H1 (cell line): ENCODE measurements around the gene FYB2. TPM values are rescaled to one million over a fixed set of nuclear protein-coding genes. Genes with fewer than 3 reads are reported as not detected.

Experiments
- CTCF ChIA-PET: fragments of 300-600 bp; sonication (Branson Sonifier 250); formaldehyde crosslinking; loops from one replicate; lab custom pipeline; 2021; ENCODE audit not compliant: partially characterized antibody; lab: Charles Lee
- POLR2A ChIA-PET: fragments of 300-600 bp; sonication (Branson Sonifier 250); formaldehyde crosslinking; loops from one replicate; lab custom pipeline; 2021; ENCODE audit warnings: inconsistent platforms; ENCODE audit not compliant: partially characterized antibody; lab: Charles Lee
- DNase-seq, 2 experiments: peaks; one replicate each; pipeline versions ENCODE4 v3.0.0 to v3.0.0-alpha.2; 2010 to 2022; ENCODE audit warnings: low spot score in 2 of 2, low read depth in 1 of 2, mixed read lengths in 1 of 2
- FAIRE-seq: peaks from 2 replicates; lab custom pipeline; 2011; peaks lifted over from hg19 to GRCh38; lab: Jason Lieb, UNC
- H2AFZ ChIP-seq: 2 replicates; pipeline ENCODE4 v1.8.1; 2012; ENCODE audit warnings: low read length, inconsistent platforms
- H2AK5ac ChIP-seq: 2 replicates; pipeline ENCODE4 v1.6.1; 2013; ENCODE audit warnings: low read depth, low read length
- H2BK120ac ChIP-seq: replicated peaks from 2 replicates; pipeline ENCODE3; 2013; ENCODE audit warnings: low read depth, low read length, inconsistent platforms
- H2BK12ac ChIP-seq: 2 replicates; pipeline ENCODE4 v1.6.1; 2013; ENCODE audit warnings: low read depth, low read length
- H2BK15ac ChIP-seq: 2 replicates; pipeline ENCODE4 v1.6.1; 2013; ENCODE audit warnings: low read length
- H2BK20ac ChIP-seq: 2 replicates; pipeline ENCODE4 v1.6.1; 2013; ENCODE audit warnings: low read length
- H2BK5ac ChIP-seq: 2 replicates; pipeline ENCODE4 v1.6.1; 2013; ENCODE audit warnings: low read depth, low read length
- H3K14ac ChIP-seq: 2 replicates; pipeline ENCODE4 v1.6.1; 2013; ENCODE audit warnings: inconsistent platforms; ENCODE audit not compliant: insufficient read length
- H3K18ac ChIP-seq: 2 replicates; pipeline ENCODE4 v1.6.1; 2013; ENCODE audit warnings: low read length; ENCODE audit errors: extremely low read depth
- H3K23ac ChIP-seq: 2 replicates; pipeline ENCODE4 v1.6.1; 2013; ENCODE audit warnings: inconsistent platforms; ENCODE audit not compliant: insufficient read length
- H3K23me2 ChIP-seq: 2 replicates; pipeline ENCODE4 v1.6.1; 2013; ENCODE audit warnings: low read depth, low read length
- H3K27ac ChIP-seq: 2 replicates; pipeline ENCODE4 v1.6.1; 2011; ENCODE audit warnings: low read depth, low read length, inconsistent platforms
- H3K27me3 ChIP-seq, 4 experiments: replicated peaks in 1 of 4; 1 replicate in 1 of 4; 2 replicates in 3 of 4; pipeline versions ENCODE4 v1.6.1 to v1.8.1; 2011 to 2013; ENCODE audit warnings: low read length in 3 of 4, mild to moderate bottlenecking in 3 of 4, inconsistent platforms in 2 of 4, mixed read lengths in 2 of 4, moderate library complexity in 1 of 4; ENCODE audit not compliant: control insufficient read depth in 3 of 4, insufficient read depth in 3 of 4; ENCODE audit errors: extremely low read depth in 1 of 4
- H3K36me3 ChIP-seq, 4 experiments: 2 replicates each; pipeline versions ENCODE4 v1.6.1 to v1.8.1; 2011 to 2013; ENCODE audit warnings: mild to moderate bottlenecking in 4 of 4, low read length in 3 of 4, moderate library complexity in 2 of 4, control low read depth in 1 of 4, inconsistent platforms in 1 of 4; ENCODE audit not compliant: insufficient read depth in 4 of 4, control insufficient read depth in 2 of 4
- H3K4ac ChIP-seq: replicated peaks from 2 replicates; pipeline ENCODE3; 2013; ENCODE audit warnings: low read length, low read depth, mixed read lengths, inconsistent platforms; ENCODE audit not compliant: insufficient read length
- H3K4me1 ChIP-seq, 4 experiments: replicated peaks in 1 of 4; 1 replicate in 1 of 4; 2 replicates in 3 of 4; pipeline versions ENCODE4 v1.6.1 to v1.8.1; 2011 to 2013; ENCODE audit warnings: low read length in 3 of 4, inconsistent platforms in 2 of 4, mixed read lengths in 1 of 4; ENCODE audit not compliant: insufficient read depth in 4 of 4, control insufficient read depth in 3 of 4
- H3K4me2 ChIP-seq, 2 experiments: 2 replicates each; pipeline versions ENCODE4 v1.6.1 to v1.8.1; 2011 to 2013; ENCODE audit warnings: low read depth in 2 of 2, low read length in 2 of 2, control low read depth in 1 of 2, inconsistent platforms in 1 of 2, mild to moderate bottlenecking in 1 of 2; ENCODE audit not compliant: insufficient read depth in 1 of 2
- H3K4me3 ChIP-seq, 4 experiments: fragments of 200-600, 300-600 bp in 1 of 4; sonication (generic), shearing (Covaris generic), sonication (Bioruptor Twin) in 1 of 4; 2 replicates each; pipeline versions ENCODE4 v1.5.1 to v1.8.1; 2011 to 2016; ENCODE audit warnings: low read length in 4 of 4, low read depth in 3 of 4, control low read depth in 2 of 4, inconsistent platforms in 2 of 4, mild to moderate bottlenecking in 2 of 4, mixed read lengths in 1 of 4, moderate library complexity in 1 of 4; ENCODE audit not compliant: insufficient read depth in 2 of 4; ENCODE audit errors: extremely low read depth in 1 of 4
- H3K56ac ChIP-seq: replicated peaks from 2 replicates; pipeline ENCODE3; 2013; ENCODE audit warnings: low read depth, mild to moderate bottlenecking, mixed read lengths, low read length, inconsistent platforms; ENCODE audit not compliant: insufficient read length
- H3K79me1 ChIP-seq: 2 replicates; pipeline ENCODE4 v1.6.1; 2013; ENCODE audit warnings: low read depth, low read length, control low read depth
- H3K79me2 ChIP-seq, 2 experiments: 2 replicates each; pipeline versions ENCODE4 v1.6.1 to v1.8.1; 2012 to 2013; ENCODE audit warnings: low read length in 2 of 2, mild to moderate bottlenecking in 2 of 2, inconsistent platforms in 1 of 2; ENCODE audit not compliant: insufficient read depth in 2 of 2, control insufficient read depth in 1 of 2
- H3K9ac ChIP-seq, 4 experiments: replicated peaks in 1 of 4; 1 replicate in 1 of 4; 2 replicates in 3 of 4; pipeline versions ENCODE4 v1.6.1 to v1.8.1; 2011 to 2013; ENCODE audit warnings: low read depth in 3 of 4, low read length in 3 of 4, control low read depth in 2 of 4, mild to moderate bottlenecking in 2 of 4, moderate library complexity in 2 of 4, inconsistent platforms in 1 of 4; ENCODE audit errors: extremely low read depth in 1 of 4
- H3K9me3 ChIP-seq, 2 experiments: 2 replicates each; pipeline versions ENCODE4 v1.6.1 to v1.8.1; 2012 to 2013; ENCODE audit warnings: mild to moderate bottlenecking in 2 of 2, moderate library complexity in 2 of 2, control low read depth in 1 of 2, inconsistent platforms in 1 of 2, low read depth in 1 of 2, low read length in 1 of 2, mixed read lengths in 1 of 2; ENCODE audit not compliant: insufficient read depth in 2 of 2
- H4K20me1 ChIP-seq, 2 experiments: replicated peaks in 1 of 2; 2 replicates each; pipeline versions ENCODE3 to v1.8.1; 2011 to 2013; ENCODE audit warnings: inconsistent platforms in 2 of 2, low read length in 2 of 2, mild to moderate bottlenecking in 1 of 2; ENCODE audit not compliant: insufficient read depth in 2 of 2, control insufficient read depth in 1 of 2
- H4K5ac ChIP-seq: 2 replicates; pipeline ENCODE4 v1.6.1; 2013; ENCODE audit warnings: low read length, low read depth, mixed read lengths, inconsistent platforms; ENCODE audit not compliant: insufficient read length
- H4K8ac ChIP-seq: 2 replicates; pipeline ENCODE4 v1.8.0; 2013; ENCODE audit warnings: mild to moderate bottlenecking, moderate library complexity, low read length, inconsistent platforms; ENCODE audit not compliant: insufficient read depth; ENCODE audit errors: extremely low read depth
- H4K91ac ChIP-seq: replicated peaks from 2 replicates; pipeline ENCODE3; 2013; ENCODE audit warnings: low read length, mixed read lengths, inconsistent platforms; ENCODE audit not compliant: insufficient read length
- ATF2 ChIP-seq: IDR thresholded peaks from 2 replicates; pipeline ENCODE4 v1.6.1; 2012; ENCODE audit warnings: low read length, inconsistent platforms
- BCL11A ChIP-seq, 2 experiments: IDR thresholded peaks; one replicate each; pipeline ENCODE4 v1.6.1; 2011; ENCODE audit warnings: low read depth in 2 of 2, low read length in 2 of 2, mild to moderate bottlenecking in 2 of 2
- CBX8 ChIP-seq: fragments of 300-800, 300-1000 bp; sonication (generic); IDR thresholded peaks from 2 replicates; pipeline ENCODE4 v1.7.1; 2016; ENCODE audit warnings: low read depth, low read length, borderline replicate concordance
- EZH2 ChIP-seq: fragments of 200-600 bp; sonication (generic); IDR thresholded peaks from 2 replicates; pipeline ENCODE4 v1.7.1; 2012; ENCODE audit warnings: low read depth, mild to moderate bottlenecking, moderate library complexity, low read length, inconsistent platforms; ENCODE audit not compliant: severe bottlenecking
- NANOG ChIP-seq: IDR thresholded peaks from 2 replicates; pipeline ENCODE4 v1.6.1; 2011; ENCODE audit warnings: low read length, low read depth, mild to moderate bottlenecking, inconsistent platforms; ENCODE audit not compliant: insufficient read depth, poor library complexity, severe bottlenecking
- SP4 ChIP-seq: IDR thresholded peaks from 2 replicates; pipeline ENCODE4 v1.6.1; 2012; ENCODE audit warnings: low read length, inconsistent platforms
- SRF ChIP-seq: IDR thresholded peaks from 2 replicates; pipeline ENCODE4 v1.6.1; 2011; ENCODE audit warnings: mild to moderate bottlenecking, low read depth, low read length, moderate library complexity
- TAF1 ChIP-seq: IDR thresholded peaks from 2 replicates; pipeline ENCODE4 v1.6.1; 2011; ENCODE audit warnings: mild to moderate bottlenecking, low read depth, low read length
- TBP ChIP-seq: IDR thresholded peaks from 2 replicates; pipeline ENCODE4 v1.6.1; 2011; ENCODE audit warnings: low read depth, low read length, improper control_type of control experiment
- WGBS, 2 experiments: shearing (Covaris generic) in 1 of 2; methylation state at CpG; one replicate each; pipeline versions ENCODE4 v1.1.6 to v1.1.7; 2013 to 2015; ENCODE audit warnings: low lambda C conversion rate in 2 of 2, mixed read lengths in 2 of 2, inconsistent platforms in 1 of 2, low coverage in 1 of 2, missing lambda C conversion rate in 1 of 2; ENCODE audit not compliant: insufficient replicate concordance in 2 of 2, insufficient coverage in 1 of 2, insufficient read length in 1 of 2; ENCODE audit errors: extremely low coverage in 1 of 2, missing lambda C conversion rate in 1 of 2; 5-methylcytosine and 5-hydroxymethylcytosine counted together
- polyA plus RNA-seq, 7 experiments: library from polyadenylated mRNA; depleted of rRNA in 3 of 7; stranded (reverse) in 5 of 7; unstranded in 2 of 7; fragments of >200 nt in 5 of 7; fragments of 200-250 nt in 2 of 7; gene quantifications; 1 replicate in 5 of 7; 2 replicates in 1 of 7; 4 replicates in 1 of 7; pipeline versions ENCODE4 v1.2.1 to v1.2.3, GENCODE V29; 2011 to 2013; ENCODE audit warnings: missing spikeins in 2 of 7, mixed read lengths in 2 of 7
- total RNA-seq: library from RNA; stranded (reverse); fragmentation: NEBNext Ultra II Directional; extraction: Animal tissue kit (Norgen Biotek cat#: 25700); gene quantifications from 2 replicates; pipeline ENCODE4 v1.2.1, GENCODE V29; 2021
- TF ChIP-seq, protein P1 (sequence below): IDR thresholded peaks from 2 replicates; pipeline ENCODE4 v1.6.1; 2012; ENCODE audit warnings: inconsistent platforms

FYB2 gene
- total and polyA plus RNA-seq, 2 of the 8 experiments (the other 6 are each of a cell fraction or from before 2014, with no cell fraction given): 0.11 to 0.17 TPM

- Histone ChIP-seq H2BK20ac (no peak overlapping the region), H2BK15ac (no peak overlapping the region), H3K27ac (no peak overlapping the region), H3K79me2 (no peaks in the 10 kb centered on the region), H2BK12ac (no peak overlapping the region), H3K4me3 (no peak overlapping the region), H3K23ac (no peak overlapping the region), H3K23me2 (no peaks in the 10 kb centered on the region), H3K79me1 (no peaks in the 10 kb centered on the region), H3K4me1 (no peaks in the 10 kb centered on the region), H3K14ac (no peak overlapping the region), H4K5ac (no peak overlapping the region), H2BK120ac (no peak overlapping the region), H2AK5ac (no peak overlapping the region), H4K20me1 (no peaks in the 10 kb centered on the region), H3K56ac (no peak overlapping the region), H4K91ac (no peak overlapping the region), H2BK5ac (no peak overlapping the region), H3K4ac (no peak overlapping the region), H4K8ac (no peak overlapping the region; the same call in 1 of the 2 replicates), H2AFZ (0 out of 2 replicates have a peak overlapping the region, but pooled peaks have one; percentile 33), H3K4me2 (no peak overlapping the region), H3K9me3 (no peaks in the 10 kb centered on the region), H3K27me3 (no peaks in the 10 kb centered on the region), H3K9ac (no peak overlapping the region), H3K36me3 (no peaks in the 10 kb centered on the region), H3K18ac (no peak overlapping the region)
- TF ChIP-seq TAF1: no peak
- no peak for TF ChIP-seq EZH2
- TF ChIP-seq TBP: no peak
- no peak for TF ChIP-seq ATF2
- no peak for TF ChIP-seq CBX8
- TF ChIP-seq SRF: no peak
- TF ChIP-seq, protein P1, sequence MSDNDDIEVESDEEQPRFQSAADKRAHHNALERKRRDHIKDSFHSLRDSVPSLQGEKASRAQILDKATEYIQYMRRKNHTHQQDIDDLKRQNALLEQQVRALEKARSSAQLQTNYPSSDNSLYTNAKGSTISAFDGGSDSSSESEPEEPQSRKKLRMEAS: no peak
- TF ChIP-seq NANOG: no peak
- TF ChIP-seq BCL11A (IDR thresholded peaks at IDR 0.05; ENCODE audit: low read depth in 2 of 2, low read length in 2 of 2): no peak
- TF ChIP-seq SP4: no peak
- WGBS, 2 experiments: 90% methylated on average over 6 of the region's 6 CpGs; no CpG with 5 or more reads in 1 of the 2 experiments
- no peak for DNase-seq
- no peak for FAIRE-seq
- POLR2A ChIA-PET: no interaction called here
- CTCF ChIA-PET: interaction anchor here (0.9 to 3.2 kb wide), 3 partner anchors 9 to 15 kb away, joined by 4 to 17 read pairs (median 5); no protein-coding TSS in a partner anchor
These were observed 30.6 kb downstream of the FYB2 start for GRCh38 chr1:56788588-56788987.
